Trophoblast cell (in vitro differentiated cells and primary cell): Measurements from ENCODE around the gene ORC3.

Experiments
- DNase-seq, 2 donors: peaks; one replicate each; pipeline ENCODE4 v3.0.0-alpha.2; 2016
- H2AFZ ChIP-seq: 2 replicates; pipeline ENCODE4 v1.6.1; 2013; ENCODE audit warnings: low read length, moderate library complexity, mild to moderate bottlenecking; ENCODE audit not compliant: insufficient read depth, poor library complexity
- H2AK5ac ChIP-seq: 2 replicates; pipeline ENCODE4 v1.6.1; 2013; ENCODE audit warnings: mild to moderate bottlenecking, low read length
- H2BK120ac ChIP-seq: 2 replicates; pipeline ENCODE4 v1.6.1; 2013; ENCODE audit warnings: low read length, mild to moderate bottlenecking, moderate library complexity; ENCODE audit not compliant: insufficient read depth, poor library complexity
- H2BK12ac ChIP-seq: 2 replicates; pipeline ENCODE4 v1.6.1; 2013; ENCODE audit warnings: mild to moderate bottlenecking, low read length, moderate library complexity
- H2BK5ac ChIP-seq: 2 replicates; pipeline ENCODE4 v1.6.1; 2013; ENCODE audit warnings: low read length, low read depth, moderate library complexity, mild to moderate bottlenecking; ENCODE audit not compliant: poor library complexity
- H3K14ac ChIP-seq: 2 replicates; pipeline ENCODE4 v1.6.1; 2013; ENCODE audit warnings: mild to moderate bottlenecking, low read length
- H3K18ac ChIP-seq: 2 replicates; pipeline ENCODE4 v1.6.1; 2013; ENCODE audit warnings: mild to moderate bottlenecking, low read length
- H3K23ac ChIP-seq: 2 replicates; pipeline ENCODE4 v1.6.1; 2013; ENCODE audit warnings: low read length
- H3K27ac ChIP-seq: 2 replicates; pipeline ENCODE4 v1.5.1; 2013; ENCODE audit warnings: low read depth, mild to moderate bottlenecking, inconsistent platforms, low read length, moderate library complexity
- H3K27me3 ChIP-seq: 2 replicates; pipeline ENCODE4 v1.6.1; 2013; ENCODE audit warnings: inconsistent platforms, mild to moderate bottlenecking, low read length, moderate library complexity; ENCODE audit not compliant: insufficient read depth
- H3K36me3 ChIP-seq, 2 experiments: 1 replicate in 1 of 2; 2 replicates in 1 of 2; pipeline ENCODE4 v1.6.1; 2013; ENCODE audit warnings: low read length in 2 of 2, mild to moderate bottlenecking in 2 of 2, moderate library complexity in 1 of 2; ENCODE audit not compliant: insufficient read depth in 2 of 2, control insufficient read depth in 1 of 2
- H3K4ac ChIP-seq: 2 replicates; pipeline ENCODE4 v1.6.1; 2013; ENCODE audit warnings: low read depth, mild to moderate bottlenecking, low read length, moderate library complexity
- H3K4me1 ChIP-seq, 2 experiments: 1 replicate in 1 of 2; 2 replicates in 1 of 2; pipeline ENCODE4 v1.6.1; 2013; ENCODE audit warnings: low read length in 2 of 2, mild to moderate bottlenecking in 2 of 2, moderate library complexity in 1 of 2; ENCODE audit not compliant: insufficient read depth in 2 of 2, control insufficient read depth in 1 of 2
- H3K4me2 ChIP-seq: 2 replicates; pipeline ENCODE4 v1.6.1; 2013; ENCODE audit warnings: inconsistent platforms, mild to moderate bottlenecking, low read length, moderate library complexity
- H3K4me3 ChIP-seq: 2 replicates; pipeline ENCODE4 v1.5.1; 2013; ENCODE audit warnings: mild to moderate bottlenecking, low read depth, low read length, inconsistent platforms
- H3K79me1 ChIP-seq: one replicate; pipeline ENCODE4 v1.6.1; 2013; ENCODE audit warnings: low read length
- H3K79me2 ChIP-seq: 2 replicates; pipeline ENCODE4 v1.6.1; 2013; ENCODE audit warnings: low read length, mild to moderate bottlenecking; ENCODE audit not compliant: control insufficient read depth, insufficient read depth, poor library complexity
- H3K9ac ChIP-seq: 2 replicates; pipeline ENCODE4 v1.6.1; 2013; ENCODE audit warnings: mild to moderate bottlenecking, low read length
- H3K9me3 ChIP-seq: 2 replicates; pipeline ENCODE4 v1.6.1; 2013; ENCODE audit warnings: low read depth, mild to moderate bottlenecking, control low read depth, inconsistent platforms, low read length; ENCODE audit not compliant: insufficient read depth
- H4K12ac ChIP-seq: 2 replicates; pipeline ENCODE4 v1.6.1; 2013; ENCODE audit warnings: low read depth, mild to moderate bottlenecking, low read length, moderate library complexity
- H4K8ac ChIP-seq: 2 replicates; pipeline ENCODE4 v1.6.1; 2013; ENCODE audit warnings: low read depth, mild to moderate bottlenecking, low read length, moderate library complexity
- H4K91ac ChIP-seq: one replicate; pipeline ENCODE4 v1.6.1; 2013; ENCODE audit warnings: low read depth, mild to moderate bottlenecking, low read length, moderate library complexity
- WGBS: extraction: QIAGEN DNeasy Blood & Tissue Kit; methylation state at CpG from one replicate; pipeline ENCODE4 v1.1.7; 2013; ENCODE audit warnings: missing lambda C conversion rate; ENCODE audit not compliant: insufficient read length, insufficient coverage; ENCODE audit errors: extremely low coverage; 5-methylcytosine and 5-hydroxymethylcytosine counted together

The ORC3 gene

DNA sequence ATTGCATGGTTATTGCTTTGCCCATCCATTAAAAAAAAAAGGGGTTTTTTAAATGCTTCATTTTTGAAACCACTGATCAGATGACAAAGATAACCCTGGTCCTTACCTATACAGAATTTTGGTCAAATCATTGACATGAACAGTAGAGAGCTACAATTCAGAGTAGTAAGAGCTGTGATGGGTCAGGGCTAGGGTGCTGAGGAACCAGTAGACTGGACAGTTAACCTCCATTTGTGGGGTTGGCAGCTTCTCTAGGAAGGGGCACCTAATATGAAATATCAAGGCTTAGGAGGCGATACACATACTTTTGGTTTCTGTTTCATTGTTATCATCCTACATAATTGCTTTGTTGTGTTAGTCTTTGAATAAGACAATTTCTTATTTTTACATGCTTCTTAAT, 55.1 kb downstream of the ORC3 start:
- Histone ChIP-seq H3K23ac (no peak overlapping the region), H4K8ac (no peak overlapping the region), H3K27me3 (no peaks in the 10 kb centered on the region), H3K9ac (no peak overlapping the region), H3K79me2 (peaks cover 3% of the 10 kb centered on the region), H3K4ac (no peak overlapping the region), H3K27ac (no peak overlapping the region), H3K14ac (no peak overlapping the region), H2BK120ac (no peak overlapping the region), H4K91ac (no peak overlapping the region), H3K4me1 (peaks cover 0 to 1% of the 10 kb centered on the region in 2 experiments), H3K4me3 (no peak overlapping the region), H3K79me1 (peaks cover 3% of the 10 kb centered on the region), H3K4me2 (no peak overlapping the region), H3K18ac (no peak overlapping the region), H2BK12ac (no peak overlapping the region), H4K12ac (no peak overlapping the region), H3K36me3 (no peaks in the 10 kb centered on the region), H2AK5ac (no peak overlapping the region), H2BK5ac (no peak overlapping the region), H2AFZ (no peak overlapping the region), H3K9me3 (no peaks in the 10 kb centered on the region)
- DNase-seq = no peak
- WGBS = no CpG with 5 or more reads among the region's 1 CpG

DNA sequence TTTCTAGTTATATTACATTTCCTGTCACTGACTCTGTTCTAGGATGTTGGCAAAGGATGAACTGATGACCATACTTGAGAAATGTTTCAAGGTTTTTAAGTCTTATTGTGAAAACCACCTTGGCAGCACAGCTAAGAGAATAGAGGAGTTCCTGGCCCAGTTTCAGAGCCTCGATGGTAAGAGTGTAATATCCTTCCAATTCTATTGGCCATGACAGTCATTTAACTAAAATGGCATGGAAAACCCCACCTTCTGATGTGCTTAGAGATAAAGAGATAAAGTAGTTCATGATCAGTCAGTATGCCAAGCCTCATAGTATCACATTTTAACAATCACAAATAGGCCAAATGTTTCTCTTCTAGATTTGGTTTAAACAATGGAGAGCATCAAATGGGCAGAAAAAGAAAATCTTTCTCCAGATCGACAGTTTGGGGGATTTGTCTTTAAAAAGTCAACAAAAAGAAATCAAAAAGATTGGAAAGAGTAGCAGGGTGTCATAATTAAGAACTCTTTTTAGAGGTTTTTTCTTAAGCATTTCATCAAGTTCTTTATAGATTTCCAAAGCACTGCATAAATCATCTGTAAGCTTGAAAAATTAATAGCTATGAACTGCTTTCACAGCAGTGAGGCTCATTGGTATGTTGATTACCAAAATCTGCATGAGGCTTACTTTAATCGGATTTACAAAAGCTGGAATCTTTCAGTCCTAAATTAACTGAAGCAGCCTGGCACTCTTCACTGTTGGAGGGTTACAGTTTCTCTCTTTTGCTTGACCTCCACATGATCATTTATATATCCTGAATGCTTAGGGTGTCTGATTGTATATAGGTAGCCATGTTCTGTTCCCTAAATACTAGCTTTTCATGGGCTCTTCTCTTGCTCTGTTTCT, 63.4 kb downstream of the ORC3 start:
- Histone ChIP-seq H2BK120ac (no peak overlapping the region), H3K23ac (no peak overlapping the region), H3K4me1 (no peaks in the 10 kb centered on the region), H2AK5ac (no peak overlapping the region), H3K79me2 (no peaks in the 10 kb centered on the region), H3K27me3 (no peaks in the 10 kb centered on the region), H2AFZ (no peak overlapping the region), H4K12ac (no peak overlapping the region), H2BK12ac (no peak overlapping the region), H3K9me3 (no peaks in the 10 kb centered on the region), H3K27ac (no peak overlapping the region), H3K4ac (no peak overlapping the region), H3K36me3 (peaks cover 3 to 6% of the 10 kb centered on the region in 2 experiments), H3K4me2 (no peak overlapping the region), H4K91ac (no peak overlapping the region), H3K79me1 (no peaks in the 10 kb centered on the region), H3K18ac (no peak overlapping the region), H3K4me3 (no peak overlapping the region), H3K9ac (no peak overlapping the region), H3K14ac (no peak overlapping the region), H4K8ac (no peak overlapping the region), H2BK5ac (no peak overlapping the region)
- no CpG with 5 or more reads among the region's 3 CpGs for WGBS
- no peak for DNase-seq

- no CpG with 5 or more reads among the region's 1 CpG for WGBS
- H4K12ac ChIP-seq = no peak overlapping the region
- no peak for DNase-seq
These were observed 64.2 kb downstream of the ORC3 start for GRCh38 chr6:87654122-87654521.

DNA sequence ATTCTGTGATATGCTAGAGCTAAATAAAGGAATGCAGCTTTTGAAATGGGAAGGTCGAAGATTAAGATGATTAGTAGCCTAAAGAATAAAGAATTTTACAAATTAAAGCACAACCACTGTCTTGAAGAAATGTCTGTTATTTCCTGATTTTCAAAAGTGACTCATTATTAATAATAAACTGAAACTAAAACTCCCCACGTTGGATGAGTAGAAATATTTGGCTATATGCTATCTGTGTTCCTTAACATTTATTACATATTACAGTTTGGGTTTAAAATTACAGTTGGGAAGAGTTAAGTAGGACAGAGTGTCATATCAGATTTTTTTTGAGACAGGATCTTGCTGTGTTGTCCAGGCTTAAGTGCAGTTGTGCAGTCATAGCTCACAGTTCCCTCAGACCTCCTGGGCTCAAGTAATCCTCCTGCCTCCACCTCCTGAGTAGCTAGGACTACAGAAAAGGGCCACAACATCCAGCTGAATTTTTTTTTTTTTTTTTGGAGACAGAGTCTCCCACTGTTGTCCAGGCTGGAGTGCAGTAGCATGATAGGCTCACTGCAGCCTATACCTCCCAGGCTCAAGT, 65.0 kb downstream of the ORC3 start:
- Histone ChIP-seq H4K12ac (no peak overlapping the region), H3K4me3 (no peak overlapping the region), H4K91ac (no peak overlapping the region), H3K9ac (no peak overlapping the region), H2BK12ac (no peak overlapping the region), H3K23ac (no peak overlapping the region), H2BK5ac (no peak overlapping the region), H3K4me2 (no peak overlapping the region), H3K18ac (no peak overlapping the region), H3K4ac (no peak overlapping the region), H3K36me3 (peaks cover 3 to 6% of the 10 kb centered on the region in 2 experiments), H3K9me3 (no peaks in the 10 kb centered on the region), H3K27me3 (no peaks in the 10 kb centered on the region), H3K79me1 (no peaks in the 10 kb centered on the region), H3K14ac (no peak overlapping the region), H2AK5ac (no peak overlapping the region), H2AFZ (no peak overlapping the region), H3K79me2 (no peaks in the 10 kb centered on the region), H4K8ac (no peak overlapping the region), H3K4me1 (no peaks in the 10 kb centered on the region), H3K27ac (no peak overlapping the region), H2BK120ac (no peak overlapping the region)
- no peak for DNase-seq
- WGBS = no CpG with 5 or more reads among the region's 2 CpGs

More at GRCh38 chr6:87654122-87654521, 64.2 kb downstream of the ORC3 start:
- H3K4me1 ChIP-seq = no peaks in the 10 kb centered on the region
- no peak overlapping the region for H3K4ac ChIP-seq
- no peaks in the 10 kb centered on the region for H3K79me2 ChIP-seq
- no peak overlapping the region for H3K4me3 ChIP-seq
- H3K9ac ChIP-seq = no peak overlapping the region
- H3K27me3 ChIP-seq = no peaks in the 10 kb centered on the region
- no peak overlapping the region for H2BK12ac ChIP-seq
- H3K4me2 ChIP-seq = no peak overlapping the region
- no peaks in the 10 kb centered on the region for H3K79me1 ChIP-seq
- no peak overlapping the region for H2BK5ac ChIP-seq
- H2AK5ac ChIP-seq = no peak overlapping the region
- H4K91ac ChIP-seq = no peak overlapping the region
- H3K9me3 ChIP-seq = no peaks in the 10 kb centered on the region
- no peak overlapping the region for H3K23ac ChIP-seq
- H3K18ac ChIP-seq = no peak overlapping the region
- no peak overlapping the region for H2BK120ac ChIP-seq
- H3K36me3 ChIP-seq = peaks cover 3 to 6% of the 10 kb centered on the region in 2 experiments
- no peak overlapping the region for H2AFZ ChIP-seq
- H3K14ac ChIP-seq = no peak overlapping the region
- H4K8ac ChIP-seq = no peak overlapping the region
- no peak overlapping the region for H3K27ac ChIP-seq
